Measurements from ENCODE around the gene CNTNAP2.

Gene CNTNAP2

DNA sequence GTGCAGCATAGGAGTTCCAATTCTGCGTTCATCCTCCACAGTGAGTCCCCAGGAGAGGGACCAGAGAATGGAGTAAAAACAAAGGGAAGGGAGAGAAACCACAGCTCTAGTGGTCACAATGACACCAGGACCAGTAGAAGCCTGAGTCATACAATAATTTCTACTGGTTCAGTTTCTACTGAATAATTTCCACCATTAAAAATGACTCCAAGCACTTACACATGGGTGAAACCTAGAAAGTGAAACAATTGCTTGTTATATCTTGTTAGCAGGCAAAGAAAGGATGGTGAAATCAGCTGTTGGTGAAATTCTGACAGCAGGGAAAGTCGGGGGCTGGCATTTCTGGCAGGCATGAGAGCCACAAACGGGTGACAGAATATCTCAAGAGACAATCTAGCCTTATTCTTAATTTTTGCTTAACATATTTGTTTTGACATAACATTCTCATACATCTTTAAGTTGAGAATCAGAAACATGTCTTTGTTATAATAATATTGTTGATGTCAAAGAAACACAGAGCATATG, 1408.2 kb downstream of the CNTNAP2 start:
- Histone ChIP-seq H3K4me1 (ENCODE audit: insufficient read depth, low read length) (no peaks in the 10 kb centered on the region), H3K79me2 (ENCODE audit: insufficient read depth, low read length) (no peaks in the 10 kb centered on the region), H3K9ac (ENCODE audit: low read depth, low read length) (no peak overlapping the region), H3K4me2 (ENCODE audit: insufficient read depth, low read length) (no peak overlapping the region), H3K36me3 (ENCODE audit: insufficient read depth, low read length) (no peaks in the 10 kb centered on the region), H4K20me1 (ENCODE audit: insufficient read depth, low read length) (no peaks in the 10 kb centered on the region), H3K4me3 (ENCODE audit: low read depth in 1 of 2, low read length in 2 of 2) (no peak overlapping the region), H3K27ac (ENCODE audit: low read length) (no peak overlapping the region), H3K27me3 (ENCODE audit: insufficient read depth, low read length, poor library complexity) (no peaks in the 10 kb centered on the region), H2AFZ (ENCODE audit: low read depth, low read length) (no peak overlapping the region), H3K9me3 (ENCODE audit: insufficient read depth, low read length, severe bottlenecking) (no peaks in the 10 kb centered on the region)
- ATAC-seq (ENCODE audit: insufficient read depth, low read depth) (no peak), DNase-seq (no peak)
- no peak for TF ChIP-seq EZH2 (IDR thresholded peaks at IDR 0.05; ENCODE audit: borderline replicate concordance, low read depth, low read length, severe bottlenecking)
- TF ChIP-seq, protein P1, sequence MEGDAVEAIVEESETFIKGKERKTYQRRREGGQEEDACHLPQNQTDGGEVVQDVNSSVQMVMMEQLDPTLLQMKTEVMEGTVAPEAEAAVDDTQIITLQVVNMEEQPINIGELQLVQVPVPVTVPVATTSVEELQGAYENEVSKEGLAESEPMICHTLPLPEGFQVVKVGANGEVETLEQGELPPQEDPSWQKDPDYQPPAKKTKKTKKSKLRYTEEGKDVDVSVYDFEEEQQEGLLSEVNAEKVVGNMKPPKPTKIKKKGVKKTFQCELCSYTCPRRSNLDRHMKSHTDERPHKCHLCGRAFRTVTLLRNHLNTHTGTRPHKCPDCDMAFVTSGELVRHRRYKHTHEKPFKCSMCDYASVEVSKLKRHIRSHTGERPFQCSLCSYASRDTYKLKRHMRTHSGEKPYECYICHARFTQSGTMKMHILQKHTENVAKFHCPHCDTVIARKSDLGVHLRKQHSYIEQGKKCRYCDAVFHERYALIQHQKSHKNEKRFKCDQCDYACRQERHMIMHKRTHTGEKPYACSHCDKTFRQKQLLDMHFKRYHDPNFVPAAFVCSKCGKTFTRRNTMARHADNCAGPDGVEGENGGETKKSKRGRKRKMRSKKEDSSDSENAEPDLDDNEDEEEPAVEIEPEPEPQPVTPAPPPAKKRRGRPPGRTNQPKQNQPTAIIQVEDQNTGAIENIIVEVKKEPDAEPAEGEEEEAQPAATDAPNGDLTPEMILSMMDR (IDR thresholded peaks at IDR 0.05; ENCODE audit: borderline replicate concordance, extremely low read depth, low read length, poor library complexity, severe bottlenecking) = no peak

GRCh38 chr7:147525325-147525724, 1408.7 kb downstream of the CNTNAP2 start:
- Histone ChIP-seq H3K27ac (ENCODE audit: low read length) (no peak overlapping the region), H2AFZ (ENCODE audit: low read depth, low read length) (no peak overlapping the region), H3K4me1 (ENCODE audit: insufficient read depth, low read length) (no peaks in the 10 kb centered on the region), H3K9me3 (ENCODE audit: insufficient read depth, low read length, severe bottlenecking) (no peaks in the 10 kb centered on the region), H3K4me2 (ENCODE audit: insufficient read depth, low read length) (no peak overlapping the region), H3K9ac (ENCODE audit: low read depth, low read length) (no peak overlapping the region), H3K4me3 (ENCODE audit: low read depth in 1 of 2, low read length in 2 of 2) (no peak overlapping the region), H4K20me1 (ENCODE audit: insufficient read depth, low read length) (no peaks in the 10 kb centered on the region), H3K27me3 (ENCODE audit: insufficient read depth, low read length, poor library complexity) (no peaks in the 10 kb centered on the region), H3K36me3 (ENCODE audit: insufficient read depth, low read length) (no peaks in the 10 kb centered on the region), H3K79me2 (ENCODE audit: insufficient read depth, low read length) (no peaks in the 10 kb centered on the region)
- DNase-seq (no peak), ATAC-seq (ENCODE audit: insufficient read depth, low read depth) (no peak)
- no peak for TF ChIP-seq EZH2 (IDR thresholded peaks at IDR 0.05; ENCODE audit: borderline replicate concordance, low read depth, low read length, severe bottlenecking)
- TF ChIP-seq, protein P1 (IDR thresholded peaks at IDR 0.05; ENCODE audit: borderline replicate concordance, extremely low read depth, low read length, poor library complexity, severe bottlenecking) = no peak

DNA sequence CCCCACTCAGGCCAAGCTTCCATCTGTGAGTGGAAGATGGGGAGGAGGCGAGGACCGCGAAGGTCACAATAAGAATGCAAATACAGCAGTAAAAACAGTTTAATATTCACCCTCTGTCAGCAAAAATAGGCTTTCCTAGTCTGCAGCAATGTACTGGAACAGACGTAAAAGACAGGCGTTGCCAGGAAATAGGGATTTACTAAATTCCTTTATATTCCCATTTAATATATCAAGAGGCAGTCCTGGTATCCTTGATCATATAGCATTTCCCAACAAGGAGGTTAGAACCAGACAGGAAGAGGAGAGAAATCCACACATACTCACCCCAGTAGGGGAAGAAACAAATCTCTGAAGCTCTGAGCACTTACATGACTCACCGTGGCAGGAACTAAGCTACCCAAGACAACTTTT, 1419.1 kb downstream of the CNTNAP2 start:
- no peak for TF ChIP-seq EZH2 (IDR thresholded peaks at IDR 0.05; ENCODE audit: borderline replicate concordance, low read depth, low read length, severe bottlenecking)
- TF ChIP-seq, protein P1 (IDR thresholded peaks at IDR 0.05; ENCODE audit: borderline replicate concordance, extremely low read depth, low read length, poor library complexity, severe bottlenecking) = no peak
- H3K4me2 ChIP-seq (ENCODE audit: insufficient read depth, low read length) = no peak overlapping the region
- DNase-seq = no peak
- H2AFZ ChIP-seq (ENCODE audit: low read depth, low read length) = no peak overlapping the region
- no peak for ATAC-seq (ENCODE audit: insufficient read depth, low read depth)
- no peaks in the 10 kb centered on the region for H3K4me1 ChIP-seq (ENCODE audit: insufficient read depth, low read length)
- H3K9ac ChIP-seq (ENCODE audit: low read depth, low read length) = no peak overlapping the region
- H3K9me3 ChIP-seq (ENCODE audit: insufficient read depth, low read length, severe bottlenecking) = no peaks in the 10 kb centered on the region
- H3K27me3 ChIP-seq (ENCODE audit: insufficient read depth, low read length, poor library complexity) = no peaks in the 10 kb centered on the region
- H3K4me3 ChIP-seq (ENCODE audit: low read depth in 1 of 2, low read length in 2 of 2) = no peak overlapping the region
- no peaks in the 10 kb centered on the region for H3K36me3 ChIP-seq (ENCODE audit: insufficient read depth, low read length)
- H3K79me2 ChIP-seq (ENCODE audit: insufficient read depth, low read length) = no peaks in the 10 kb centered on the region
- no peaks in the 10 kb centered on the region for H4K20me1 ChIP-seq (ENCODE audit: insufficient read depth, low read length)
- H3K27ac ChIP-seq (ENCODE audit: low read length) = no peak overlapping the region

DNA sequence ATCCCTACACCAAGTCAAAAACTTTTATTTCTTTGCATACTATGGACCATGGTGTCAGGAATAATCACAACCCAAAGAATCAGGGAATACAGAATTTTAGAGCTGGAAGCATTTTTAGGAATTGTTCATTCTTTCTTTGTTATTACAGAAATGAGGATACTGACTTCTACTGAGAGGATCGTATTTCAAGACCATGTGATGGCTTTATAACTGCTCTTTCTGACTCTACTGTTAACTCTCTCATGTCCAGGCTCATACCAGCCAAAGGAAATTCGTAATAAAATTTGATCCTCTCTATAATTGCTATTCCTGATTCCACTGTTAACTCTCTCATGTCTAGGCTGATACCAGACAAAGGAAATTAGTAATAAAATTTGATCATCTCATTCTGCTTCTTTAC, 1423.1 kb downstream of the CNTNAP2 start:
- Histone ChIP-seq H3K4me2 (ENCODE audit: insufficient read depth, low read length) (no peak overlapping the region), H3K4me3 (ENCODE audit: low read depth in 1 of 2, low read length in 2 of 2) (no peak overlapping the region), H3K27ac (ENCODE audit: low read length) (no peak overlapping the region), H3K9me3 (ENCODE audit: insufficient read depth, low read length, severe bottlenecking) (peaks cover 4% of the 10 kb centered on the region), H3K9ac (ENCODE audit: low read depth, low read length) (no peak overlapping the region), H4K20me1 (ENCODE audit: insufficient read depth, low read length) (no peaks in the 10 kb centered on the region), H3K4me1 (ENCODE audit: insufficient read depth, low read length) (no peaks in the 10 kb centered on the region), H3K27me3 (ENCODE audit: insufficient read depth, low read length, poor library complexity) (no peaks in the 10 kb centered on the region), H2AFZ (ENCODE audit: low read depth, low read length) (no peak overlapping the region), H3K79me2 (ENCODE audit: insufficient read depth, low read length) (no peaks in the 10 kb centered on the region), H3K36me3 (ENCODE audit: insufficient read depth, low read length) (no peaks in the 10 kb centered on the region)
- TF ChIP-seq, protein P1 (IDR thresholded peaks at IDR 0.05; ENCODE audit: borderline replicate concordance, extremely low read depth, low read length, poor library complexity, severe bottlenecking) = no peak
- TF ChIP-seq EZH2 (IDR thresholded peaks at IDR 0.05; ENCODE audit: borderline replicate concordance, low read depth, low read length, severe bottlenecking) = no peak
- ATAC-seq (ENCODE audit: insufficient read depth, low read depth) = no peak
- no peak for DNase-seq
